HepG2 (cell line): ENCODE data around the gene MED9. TPM values are rescaled to one million over a fixed set of nuclear protein-coding genes. Genes with fewer than 3 reads are reported as not detected.
A peak's percentile ranks its signal among the peaks of the same experiment; 100 is the strongest.

Source experiments
- BCL6 ChIP-seq: IDR thresholded peaks from 2 replicates; pipeline ENCODE4 v1.6.1; 2016; ENCODE audit warnings: missing genetic modification reagents, missing compliant biosample characterization
- DZIP1 ChIP-seq: sonication (generic); formaldehyde crosslinking; IDR thresholded peaks from 2 replicates; pipeline ENCODE4 v1.5.0; 2020; ENCODE audit warnings: mild to moderate bottlenecking, missing genetic modification reagents
- FOXM1 ChIP-seq: sonication (generic); formaldehyde crosslinking; IDR thresholded peaks from 2 replicates; pipeline ENCODE4 v1.5.0; 2020; ENCODE audit warnings: missing genetic modification reagents
- NFAT5 ChIP-seq: sonication (generic); formaldehyde crosslinking; IDR thresholded peaks from 2 replicates; pipeline ENCODE4 v1.4.0; 2020; ENCODE audit warnings: missing genetic modification reagents
- NFE2 ChIP-seq: sonication (generic); formaldehyde crosslinking; IDR thresholded peaks from 2 replicates; pipeline ENCODE4 v1.4.0; 2020; ENCODE audit warnings: missing genetic modification reagents
- PCBP1 ChIP-seq: fragments of 200-400 bp; formaldehyde crosslinking; IDR thresholded peaks from 2 replicates; pipeline ENCODE4 v1.6.1; 2017; ENCODE audit warnings: mild to moderate bottlenecking, low read depth, low read length, borderline replicate concordance
- RBM39 ChIP-seq: fragments of 200-400 bp; formaldehyde crosslinking; IDR thresholded peaks from one replicate; pipeline ENCODE4 v1.6.1; 2018; ENCODE audit warnings: antibody characterized with exemption, mild to moderate bottlenecking, low read depth, low read length; ENCODE audit not compliant: poor library complexity, severe bottlenecking
- RFX1 ChIP-seq: fragments of 450-650 bp; IDR thresholded peaks from 2 replicates; pipeline ENCODE4 v1.6.1; 2017
- SIN3B ChIP-seq: fragments of 150-350 bp; IDR thresholded peaks from 2 replicates; pipeline ENCODE4 v1.6.1; 2014; ENCODE audit warnings: low read length
- ZBED4 ChIP-seq: sonication (generic); formaldehyde crosslinking; IDR thresholded peaks from 2 replicates; pipeline ENCODE4 v1.4.0; 2020; ENCODE audit warnings: missing genetic modification reagents, borderline replicate concordance
- ZBTB7B ChIP-seq: sonication (generic); formaldehyde crosslinking; IDR thresholded peaks from 2 replicates; pipeline ENCODE4 v1.4.0; 2020; ENCODE audit warnings: missing genetic modification reagents
- ZFP37 ChIP-seq: sonication (generic); formaldehyde crosslinking; IDR thresholded peaks from 2 replicates; pipeline ENCODE4 v1.4.0; 2020; ENCODE audit warnings: missing genetic modification reagents, borderline replicate concordance
- ZNF3 ChIP-seq: IDR thresholded peaks from 2 replicates; pipeline ENCODE4 v1.7.0; 2017; ENCODE audit warnings: inconsistent platforms
- ZNF660 ChIP-seq: sonication (generic); formaldehyde crosslinking; IDR thresholded peaks from 2 replicates; pipeline ENCODE4 v1.5.1; 2020; ENCODE audit warnings: mild to moderate bottlenecking, low read depth, missing genetic modification reagents, borderline replicate concordance
- ZNF781 ChIP-seq: sonication (generic); formaldehyde crosslinking; IDR thresholded peaks from 2 replicates; pipeline ENCODE4 v1.5.1; 2020; ENCODE audit warnings: borderline replicate concordance, mild to moderate bottlenecking, missing genetic modification reagents; ENCODE audit errors: not compliant biosample characterization
- ZSCAN5A ChIP-seq: sonication (generic); formaldehyde crosslinking; IDR thresholded peaks from 2 replicates; pipeline ENCODE4 v1.8.0; 2022; ENCODE audit warnings: mild to moderate bottlenecking, missing genetic modification reagents, borderline replicate concordance
- ZSCAN9 ChIP-seq: IDR thresholded peaks from 2 replicates; pipeline ENCODE4 v1.6.1; 2016; ENCODE audit warnings: borderline replicate concordance
- polyA plus RNA-seq, 8 experiments: library from polyadenylated mRNA; depleted of rRNA in 3 of 8; stranded (reverse) in 7 of 8; unstranded in 1 of 8; fragments of >200 nt; fragmentation: Illumina TruSeq in 4 of 8; extraction: Trizol in 4 of 8; gene quantifications; 2 replicates each; pipeline versions ENCODE4 v1.2.1 to v1.2.3, GENCODE V29; 2011 to 2016; ENCODE audit warnings: low read depth in 4 of 8, missing spikeins in 1 of 8, mixed read lengths in 1 of 8; ENCODE audit not compliant: insufficient read depth in 1 of 8
- total RNA-seq, 5 experiments: library from RNA; depleted of rRNA; stranded (reverse); fragments of >200 nt; fragmentation: Illumina TruSeq; extraction: Trizol; gene quantifications; 2 replicates each; pipeline ENCODE4 v1.2.3, GENCODE V29; 2016; ENCODE audit warnings: low read depth in 1 of 5

MED9 gene
- total and polyA plus RNA-seq, 2 of the 13 experiments (the other 11 are each of a cell fraction or from before 2014, with no cell fraction given), result 11.9 to 15.1 TPM

- no peak for TF ChIP-seq DZIP1 (CRISPR knock-in tag)
- no peak for TF ChIP-seq SIN3B
- peak; percentile 87 for TF ChIP-seq ZNF781
- TF ChIP-seq ZSCAN5A (CRISPR knock-in tag), result no peak
- TF ChIP-seq ZNF3, result 0 out of 2 replicates have a peak, but pooled peaks have one; percentile 72
- no peak for TF ChIP-seq RFX1
- TF ChIP-seq FOXM1 (CRISPR knock-in tag), result no peak
- no peak for TF ChIP-seq PCBP1
- no peak for TF ChIP-seq RBM39
- TF ChIP-seq ZFP37 (CRISPR knock-in tag), result peak; percentile 84
- TF ChIP-seq ZSCAN9 (CRISPR knock-in tag), result peak; percentile 94
- peak; percentile 47; the same call in 1 of the 2 replicates for TF ChIP-seq ZBED4 (CRISPR knock-in tag)
- no peak for TF ChIP-seq NFAT5 (CRISPR knock-in tag)
- TF ChIP-seq ZBTB7B (CRISPR knock-in tag), result peak; percentile 82; the same call in 1 of the 2 replicates
- TF ChIP-seq BCL6 (CRISPR knock-in tag), result peak; percentile 99
- no peak for TF ChIP-seq NFE2 (CRISPR knock-in tag)
- TF ChIP-seq ZNF660 (CRISPR knock-in tag), result no peak
These were observed 57.2 kb downstream of the MED9 start (continued) for GRCh38 chr17:17533901-17534441.
